Measurements from ENCODE around the gene MYO5B. TPM values are rescaled to one million over a fixed set of nuclear protein-coding genes. Genes with fewer than 3 reads are reported as not detected.

The MYO5B gene
- total and polyA plus RNA-seq, 2 of the 4 experiments (the other 2 are of a cell fraction): 0.24 to 0.54 TPM

GRCh38 chr18:50080316-50080715 is 114.6 kb downstream of the MYO5B start:
- CTCF ChIA-PET: no interaction called here
- Histone ChIP-seq H2AK9ac (replicated peaks; ENCODE audit: low read depth, low read length, poor library complexity) (no peak overlapping the region), H2AFZ (replicated peaks; ENCODE audit: low read length, poor library complexity) (no peak overlapping the region), H2BK5ac (ENCODE audit: low read depth, low read length, poor library complexity, severe bottlenecking) (no peak overlapping the region), H3K9me3 (ENCODE audit: control insufficient read depth, insufficient read depth, low read length) (no peaks in the 10 kb centered on the region), H4K91ac (ENCODE audit: insufficient read depth, low read depth, low read length) (no peak overlapping the region), H3K14ac (replicated peaks; ENCODE audit: low read depth, low read length) (no peak overlapping the region), H3K56ac (ENCODE audit: extremely low read depth, insufficient read depth, low read length) (no peak overlapping the region), H3K4me2 (ENCODE audit: low read depth, low read length) (no peak overlapping the region), H4K5ac (ENCODE audit: low read depth, low read length) (no peak overlapping the region), H3K9me1 (ENCODE audit: insufficient read depth, low read length) (no peaks in the 10 kb centered on the region), H3K18ac (ENCODE audit: low read depth, low read length) (no peak overlapping the region), H2BK120ac (ENCODE audit: low read depth, low read length) (no peak overlapping the region), H3K23ac (ENCODE audit: low read depth, low read length) (no peak overlapping the region), H3K9ac (ENCODE audit: low read depth, low read length) (no peak overlapping the region), H4K20me1 (ENCODE audit: insufficient read depth, low read length) (no peaks in the 10 kb centered on the region), H3K4ac (ENCODE audit: low read depth, low read length) (no peak overlapping the region), H4K8ac (ENCODE audit: low read depth in 2 of 2, low read length in 2 of 2) (no peak overlapping the region), H3K4me3 (ENCODE audit: insufficient read depth, low read depth, low read length) (no peak overlapping the region), H3K79me1 (ENCODE audit: low read depth in 1 of 2, low read length in 2 of 2) (no peaks in the 10 kb centered on the region), H2BK15ac (ENCODE audit: low read depth, low read length) (no peak overlapping the region), H2BK20ac (ENCODE audit: low read depth, low read length) (no peak overlapping the region), H3K27ac (ENCODE audit: insufficient read depth, low read length) (no peak overlapping the region), H3K4me1 (ENCODE audit: control insufficient read depth, insufficient read depth, low read length) (no peaks in the 10 kb centered on the region), H3K36me3 (ENCODE audit: control insufficient read depth, insufficient read depth, low read length) (no peaks in the 10 kb centered on the region), H2AK5ac (ENCODE audit: low read depth, low read length) (no peak overlapping the region), H3K27me3 (ENCODE audit: control insufficient read depth, insufficient read depth, low read length) (no peaks in the 10 kb centered on the region)
- POLR2A ChIA-PET (ENCODE audit: unreplicated experiment): no interaction called here
- BruUV-seq (replicated peaks): no TSS peak
- intact Hi-C loops (cut with micrococcal nuclease) (no loop called here), in situ Hi-C loops (cut with MboI; ENCODE audit: low sequenced_read_pairs) (no loop called here), dilution Hi-C loops (cut with HindIII; ENCODE audit: low sequenced_read_pairs, unreplicated experiment) (no loop called here)
- 27% methylated on average over 3 of the region's 4 CpGs; no CpG with 5 or more reads in 1 of the 2 experiments for WGBS, 2 experiments (ENCODE audit: extremely low coverage in 2 of 2, insufficient read length in 1 of 2)
- no peak for TF ChIP-seq MAZ (IDR thresholded peaks at IDR 0.05; ENCODE audit: borderline replicate concordance, low read depth, low read length)
- no peak for TF ChIP-seq RCOR1 (IDR thresholded peaks at IDR 0.05; ENCODE audit: insufficient replicate concordance, low read length)
- TF ChIP-seq POLR2A (IDR thresholded peaks at IDR 0.05; ENCODE audit: low read depth, low read length): no peak
- no peak for TF ChIP-seq BHLHE40 (IDR thresholded peaks at IDR 0.05; ENCODE audit: low read depth, low read length)
- no peak for TF ChIP-seq NFE2L2 (IDR thresholded peaks at IDR 0.05; ENCODE audit: low read depth, low read length)
- DNase-seq: no peak
- ATAC-seq (ENCODE audit: low read depth): no peak

Measured in IMR-90 (cell line).